ENCODE data around the gene SDF2L1.
A peak's percentile ranks its signal among the peaks of the same experiment; 100 is the strongest.

SDF2L1 gene

DNA sequence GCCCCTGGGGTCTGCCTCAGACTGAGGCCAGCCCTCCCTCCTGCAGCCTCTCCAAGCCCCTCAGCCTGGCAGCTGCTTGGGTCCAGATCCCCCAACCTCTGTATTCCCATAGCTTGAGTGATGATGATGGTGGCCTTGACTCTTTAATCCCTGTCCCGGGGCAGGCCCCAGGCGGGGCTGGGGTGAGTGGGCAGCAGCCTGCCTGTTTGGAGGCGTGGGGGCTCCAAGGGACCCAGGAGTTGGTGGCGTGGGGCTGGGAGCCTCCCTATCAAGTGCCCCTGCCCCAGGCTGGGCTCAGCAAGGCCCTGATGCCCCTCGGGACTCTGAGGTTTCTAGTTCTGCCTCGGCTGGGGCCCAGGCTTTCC, 46.2 kb downstream of the SDF2L1 start:
- no peaks in the 10 kb centered on the region for H3K9me3 ChIP-seq (ENCODE audit: insufficient read depth, low read depth, low read length)
- no peak overlapping the region for H3K27ac ChIP-seq (ENCODE audit: low read depth, low read length)
- no peak overlapping the region for H2AFZ ChIP-seq (ENCODE audit: insufficient read depth, low read length, poor library complexity)

DNA sequence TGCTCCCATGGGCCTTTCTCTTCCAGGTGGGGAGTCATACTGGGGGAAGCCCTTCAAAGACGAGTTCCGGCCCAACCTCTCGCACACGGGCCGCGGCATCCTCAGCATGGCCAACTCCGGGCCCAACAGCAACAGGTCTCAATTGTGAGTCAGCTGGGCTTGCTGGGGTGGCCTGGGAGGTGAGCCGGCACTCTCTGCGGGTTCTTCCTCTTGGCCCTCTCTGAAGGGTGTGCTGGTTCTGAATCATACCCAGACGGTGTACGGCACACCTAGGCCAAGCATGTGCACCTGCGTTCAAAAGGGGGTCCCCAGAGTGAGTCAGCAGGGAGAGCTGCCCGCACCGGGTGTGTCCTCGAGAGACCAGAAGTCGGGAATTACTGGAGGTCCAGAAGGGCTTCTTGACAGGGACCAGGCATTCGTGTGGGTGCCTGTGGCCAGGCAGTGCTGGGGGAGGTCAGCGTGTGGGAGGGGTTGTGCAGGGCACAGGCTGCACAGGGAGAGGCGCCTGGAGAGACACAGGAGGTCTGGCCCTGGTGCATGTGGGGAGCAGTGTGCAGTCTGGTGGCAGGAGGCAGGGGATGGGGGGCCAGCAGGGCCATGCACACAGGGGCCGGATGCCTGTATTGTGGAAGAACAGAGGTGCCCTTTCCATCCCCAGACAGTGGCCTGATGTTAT, 46.7 kb downstream of the SDF2L1 start:
- no peak overlapping the region for H2AFZ ChIP-seq (ENCODE audit: insufficient read depth, low read length, poor library complexity)
- peaks cover 2 to 6% of the 10 kb centered on the region in 2 experiments for H3K4me1 ChIP-seq (ENCODE audit: control insufficient read depth in 1 of 2, insufficient read depth in 2 of 2, low read length in 2 of 2)
- H3K14ac ChIP-seq (ENCODE audit: low read length), result no peak overlapping the region
- no peaks in the 10 kb centered on the region for H3K9me3 ChIP-seq (ENCODE audit: insufficient read depth, low read depth, low read length)
- no peaks in the 10 kb centered on the region for H3K79me2 ChIP-seq (ENCODE audit: control insufficient read depth, insufficient read depth, low read length, poor library complexity)
- no peak overlapping the region for H3K9ac ChIP-seq (ENCODE audit: low read length)
- WGBS (ENCODE audit: extremely low coverage, insufficient coverage, insufficient read length), result no CpG with 5 or more reads among the region's 20 CpGs
- H3K27me3 ChIP-seq (ENCODE audit: insufficient read depth, low read length), result no peaks in the 10 kb centered on the region
- no peak overlapping the region for H3K18ac ChIP-seq (ENCODE audit: low read length)
- no peaks in the 10 kb centered on the region for H3K79me1 ChIP-seq (ENCODE audit: low read length)
- no peak overlapping the region for H2BK120ac ChIP-seq (ENCODE audit: insufficient read depth, low read length, poor library complexity)
- H3K27ac ChIP-seq (ENCODE audit: low read depth, low read length), result no peak overlapping the region
- H4K12ac ChIP-seq (ENCODE audit: low read depth, low read length), result no peak overlapping the region
- no peak overlapping the region for H2BK12ac ChIP-seq (ENCODE audit: low read length)
- no peak overlapping the region for H3K23ac ChIP-seq (ENCODE audit: low read length)
- H3K4me2 ChIP-seq (ENCODE audit: low read length), result no peak overlapping the region
- peak overlapping the region; percentile 5 for H3K4me3 ChIP-seq (ENCODE audit: low read depth, low read length)
- H3K36me3 ChIP-seq (ENCODE audit: control insufficient read depth in 1 of 2, insufficient read depth in 2 of 2, low read length in 2 of 2), result peaks cover 52 to 57% of the 10 kb centered on the region in 2 experiments
- H4K8ac ChIP-seq (ENCODE audit: low read depth, low read length), result no peak overlapping the region
- no peak overlapping the region for H4K91ac ChIP-seq (ENCODE audit: low read depth, low read length)
- no peak overlapping the region for H2AK5ac ChIP-seq (ENCODE audit: low read length)
- H2BK5ac ChIP-seq (ENCODE audit: low read depth, low read length, poor library complexity), result no peak overlapping the region
- no peak overlapping the region for H3K4ac ChIP-seq (ENCODE audit: low read depth, low read length)
- peak; percentile 46 to 75 for DNase-seq

More for the DNA sequence above, 46.2 kb downstream of the SDF2L1 start:
- no CpG with 5 or more reads among the region's 6 CpGs for WGBS (ENCODE audit: extremely low coverage, insufficient coverage, insufficient read length)
- H3K36me3 ChIP-seq (ENCODE audit: control insufficient read depth in 1 of 2, insufficient read depth in 2 of 2, low read length in 2 of 2), result peaks cover 50 to 54% of the 10 kb centered on the region in 2 experiments
- H3K23ac ChIP-seq (ENCODE audit: low read length), result no peak overlapping the region
- no peak overlapping the region for H4K12ac ChIP-seq (ENCODE audit: low read depth, low read length)
- H4K91ac ChIP-seq (ENCODE audit: low read depth, low read length), result no peak overlapping the region
- H2AK5ac ChIP-seq (ENCODE audit: low read length), result no peak overlapping the region
- H3K4me2 ChIP-seq (ENCODE audit: low read length), result no peak overlapping the region
- no peak overlapping the region for H2BK120ac ChIP-seq (ENCODE audit: insufficient read depth, low read length, poor library complexity)
- H3K9ac ChIP-seq (ENCODE audit: low read length), result no peak overlapping the region
- no peak overlapping the region for H2BK5ac ChIP-seq (ENCODE audit: low read depth, low read length, poor library complexity)
- peaks cover 2 to 6% of the 10 kb centered on the region in 2 experiments for H3K4me1 ChIP-seq (ENCODE audit: control insufficient read depth in 1 of 2, insufficient read depth in 2 of 2, low read length in 2 of 2)
- H3K4me3 ChIP-seq (ENCODE audit: low read depth, low read length), result no peak overlapping the region
- no peak overlapping the region for H3K18ac ChIP-seq (ENCODE audit: low read length)
- H3K27me3 ChIP-seq (ENCODE audit: insufficient read depth, low read length), result no peaks in the 10 kb centered on the region
- DNase-seq, result no peak
- no peaks in the 10 kb centered on the region for H3K79me2 ChIP-seq (ENCODE audit: control insufficient read depth, insufficient read depth, low read length, poor library complexity)
- no peak overlapping the region for H2BK12ac ChIP-seq (ENCODE audit: low read length)
- H3K4ac ChIP-seq (ENCODE audit: low read depth, low read length), result no peak overlapping the region
- no peaks in the 10 kb centered on the region for H3K79me1 ChIP-seq (ENCODE audit: low read length)
- H4K8ac ChIP-seq (ENCODE audit: low read depth, low read length), result no peak overlapping the region
- no peak overlapping the region for H3K14ac ChIP-seq (ENCODE audit: low read length)

DNA sequence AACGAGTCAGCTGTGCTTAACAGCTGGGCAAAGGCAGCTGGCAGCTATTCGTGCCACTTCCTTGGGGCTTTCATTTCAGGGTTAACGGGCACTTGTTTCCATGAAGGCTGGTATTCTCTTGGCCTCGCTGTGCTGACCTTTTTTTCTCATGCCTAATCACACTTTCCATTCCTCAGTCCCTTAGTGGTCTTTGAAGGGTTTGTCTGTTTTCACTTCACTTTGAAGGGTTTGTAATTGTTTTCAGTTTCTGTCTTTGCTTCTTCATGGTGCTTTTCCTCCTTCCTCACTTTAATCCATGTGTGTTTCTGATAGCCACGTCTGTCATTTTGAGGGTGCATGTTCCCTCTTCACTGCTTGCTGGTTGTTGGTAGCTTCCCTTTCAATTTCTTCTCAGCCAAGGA, 48.3 kb downstream of the SDF2L1 start:
- no peak overlapping the region for H2AFZ ChIP-seq (ENCODE audit: insufficient read depth, low read length, poor library complexity)
- H4K12ac ChIP-seq (ENCODE audit: low read depth, low read length), result no peak overlapping the region
- DNase-seq, result no peak
- H2BK12ac ChIP-seq (ENCODE audit: low read length), result no peak overlapping the region
- no peaks in the 10 kb centered on the region for H3K79me1 ChIP-seq (ENCODE audit: low read length)
- H3K9ac ChIP-seq (ENCODE audit: low read length), result no peak overlapping the region
- no peak overlapping the region for H2AK5ac ChIP-seq (ENCODE audit: low read length)
- H4K91ac ChIP-seq (ENCODE audit: low read depth, low read length), result no peak overlapping the region
- H3K18ac ChIP-seq (ENCODE audit: low read length), result no peak overlapping the region
- peaks cover 2 to 3% of the 10 kb centered on the region in 2 experiments for H3K4me1 ChIP-seq (ENCODE audit: control insufficient read depth in 1 of 2, insufficient read depth in 2 of 2, low read length in 2 of 2)
- no peak overlapping the region for H2BK5ac ChIP-seq (ENCODE audit: low read depth, low read length, poor library complexity)
- H4K8ac ChIP-seq (ENCODE audit: low read depth, low read length), result no peak overlapping the region
- WGBS (ENCODE audit: extremely low coverage, insufficient coverage, insufficient read length), result no CpG with 5 or more reads among the region's 5 CpGs
- no peak overlapping the region for H3K4ac ChIP-seq (ENCODE audit: low read depth, low read length)
- no peak overlapping the region for H3K14ac ChIP-seq (ENCODE audit: low read length)
- no peaks in the 10 kb centered on the region for H3K9me3 ChIP-seq (ENCODE audit: insufficient read depth, low read depth, low read length)
- no peaks in the 10 kb centered on the region for H3K27me3 ChIP-seq (ENCODE audit: insufficient read depth, low read length)
- no peak overlapping the region for H3K4me3 ChIP-seq (ENCODE audit: low read depth, low read length)
- H3K4me2 ChIP-seq (ENCODE audit: low read length), result no peak overlapping the region
- H3K36me3 ChIP-seq (ENCODE audit: control insufficient read depth in 1 of 2, insufficient read depth in 2 of 2, low read length in 2 of 2), result peaks cover 60 to 62% of the 10 kb centered on the region in 2 experiments
- no peak overlapping the region for H3K23ac ChIP-seq (ENCODE audit: low read length)
- no peak overlapping the region for H2BK120ac ChIP-seq (ENCODE audit: insufficient read depth, low read length, poor library complexity)
- H3K27ac ChIP-seq (ENCODE audit: low read depth, low read length), result no peak overlapping the region
- H3K79me2 ChIP-seq (ENCODE audit: control insufficient read depth, insufficient read depth, low read length, poor library complexity), result no peaks in the 10 kb centered on the region

DNA sequence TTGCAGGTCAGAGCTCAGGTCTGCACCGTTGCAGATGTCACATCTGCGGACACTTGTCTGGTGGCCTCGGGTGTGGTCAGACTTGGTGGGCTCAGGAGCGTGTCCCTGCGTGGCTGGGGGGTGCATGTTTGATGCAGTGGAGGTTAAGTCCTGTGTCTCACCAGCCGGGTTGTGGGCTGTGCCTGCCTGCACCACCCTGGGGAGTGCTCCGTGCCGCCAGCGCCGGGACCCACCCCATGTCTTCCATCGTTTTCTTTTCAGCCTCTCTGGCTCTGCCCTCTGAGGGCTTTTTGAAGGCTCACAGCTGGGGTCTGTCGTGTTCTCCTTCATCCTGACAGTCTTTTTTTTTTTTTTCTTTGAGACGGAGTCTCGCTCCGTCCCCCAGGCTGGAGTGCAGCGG, 49.7 kb downstream of the SDF2L1 start:
- Histone ChIP-seq H3K4me1 (ENCODE audit: control insufficient read depth in 1 of 2, insufficient read depth in 2 of 2, low read length in 2 of 2) (no peaks in the 10 kb centered on the region), H3K4ac (ENCODE audit: low read depth, low read length) (no peak overlapping the region), H4K91ac (ENCODE audit: low read depth, low read length) (no peak overlapping the region), H3K9me3 (ENCODE audit: insufficient read depth, low read depth, low read length) (no peaks in the 10 kb centered on the region), H4K12ac (ENCODE audit: low read depth, low read length) (no peak overlapping the region), H3K9ac (ENCODE audit: low read length) (no peak overlapping the region), H3K79me2 (ENCODE audit: control insufficient read depth, insufficient read depth, low read length, poor library complexity) (no peaks in the 10 kb centered on the region), H3K79me1 (ENCODE audit: low read length) (no peaks in the 10 kb centered on the region), H2AFZ (ENCODE audit: insufficient read depth, low read length, poor library complexity) (no peak overlapping the region), H2BK120ac (ENCODE audit: insufficient read depth, low read length, poor library complexity) (no peak overlapping the region), H3K18ac (ENCODE audit: low read length) (no peak overlapping the region), H3K23ac (ENCODE audit: low read length) (no peak overlapping the region), H3K14ac (ENCODE audit: low read length) (no peak overlapping the region), H3K27ac (ENCODE audit: low read depth, low read length) (no peak overlapping the region), H4K8ac (ENCODE audit: low read depth, low read length) (no peak overlapping the region), H2BK5ac (ENCODE audit: low read depth, low read length, poor library complexity) (no peak overlapping the region), H3K4me2 (ENCODE audit: low read length) (no peak overlapping the region), H3K27me3 (ENCODE audit: insufficient read depth, low read length) (no peaks in the 10 kb centered on the region), H2AK5ac (ENCODE audit: low read length) (no peak overlapping the region), H3K4me3 (ENCODE audit: low read depth, low read length) (no peak overlapping the region), H3K36me3 (ENCODE audit: control insufficient read depth in 1 of 2, insufficient read depth in 2 of 2, low read length in 2 of 2) (peaks cover 66 to 69% of the 10 kb centered on the region in 2 experiments), H2BK12ac (ENCODE audit: low read length) (no peak overlapping the region)
- no CpG with 5 or more reads among the region's 16 CpGs for WGBS (ENCODE audit: extremely low coverage, insufficient coverage, insufficient read length)
- DNase-seq, result no peak

All from trophoblast cell (in vitro differentiated cells and primary cell).